ENCODE data around the gene LINGO3. TPM values are rescaled to one million over a fixed set of nuclear protein-coding genes. Genes with fewer than 3 reads are reported as not detected.

LINGO3 gene
- total and polyA plus RNA-seq, 2 of the 8 experiments (the other 6 are each of a cell fraction or from before 2014, with no cell fraction given), result 0.59 TPM; not detected in 1

DNA sequence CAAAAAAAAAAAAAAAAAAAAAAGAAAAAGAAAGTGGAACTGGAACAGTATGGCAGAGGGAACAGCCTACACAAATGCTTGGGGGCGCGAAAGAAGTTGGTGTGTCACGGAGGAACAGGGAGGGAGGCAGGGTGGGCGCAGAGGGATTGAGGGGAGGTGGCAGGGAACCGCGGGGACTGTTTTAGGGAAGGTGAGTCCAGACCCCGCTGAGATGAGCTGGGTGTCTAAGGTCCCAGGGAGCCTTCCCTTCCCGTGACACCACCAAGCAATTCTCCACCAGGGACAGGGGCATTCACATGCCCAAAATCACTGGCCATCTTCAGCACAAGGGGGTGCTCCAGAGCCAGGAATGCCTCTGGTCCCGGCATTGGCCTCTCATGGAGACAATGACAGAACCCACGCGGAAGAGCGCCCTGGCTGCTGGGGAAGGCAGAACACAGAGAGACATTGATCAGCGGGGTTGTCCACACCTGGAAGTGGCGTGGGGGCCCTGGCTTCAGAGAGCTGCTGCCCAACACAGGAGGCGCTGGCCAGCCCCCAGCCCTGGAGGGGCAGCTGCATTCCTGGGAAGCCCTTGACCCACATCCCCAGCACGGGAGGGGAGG lies 32.9 kb downstream of the LINGO3 start:
- Histone ChIP-seq H3K4ac (replicated peaks; ENCODE audit: insufficient read length, low read depth, low read length) (no peak overlapping the region), H3K27me3 (replicated peaks in 1 of 4; ENCODE audit: control insufficient read depth in 3 of 4, extremely low read depth in 1 of 4, insufficient read depth in 3 of 4, low read length in 3 of 4) (no peaks in the 10 kb centered on the region), H3K79me1 (ENCODE audit: low read depth, low read length) (peaks cover 3% of the 10 kb centered on the region; the same call in 1 of the 2 replicates), H3K56ac (replicated peaks; ENCODE audit: insufficient read length, low read depth, low read length) (no peak overlapping the region), H2BK5ac (ENCODE audit: low read depth, low read length) (no peak overlapping the region), H2AFZ (ENCODE audit: low read length) (no peak overlapping the region), H2BK15ac (ENCODE audit: low read length) (no peak overlapping the region), H4K91ac (replicated peaks; ENCODE audit: insufficient read length, low read length) (peak overlapping the region; percentile 55), H3K9me3 (ENCODE audit: insufficient read depth in 2 of 2, low read depth in 1 of 2, low read length in 1 of 2) (no peaks in the 10 kb centered on the region), H3K23me2 (ENCODE audit: low read depth, low read length) (peaks cover 5% of the 10 kb centered on the region; the same call in 1 of the 2 replicates), H3K14ac (ENCODE audit: insufficient read length) (no peak overlapping the region), H3K79me2 (ENCODE audit: control insufficient read depth in 1 of 2, insufficient read depth in 2 of 2, low read length in 2 of 2) (peaks cover 14 to 33% of the 10 kb centered on the region in 2 experiments; a peak in 3 of 4 replicates), H4K20me1 (replicated peaks in 1 of 2; ENCODE audit: control insufficient read depth in 1 of 2, insufficient read depth in 2 of 2, low read length in 2 of 2) (peaks cover 20 to 27% of the 10 kb centered on the region in 2 experiments), H3K36me3 (ENCODE audit: control insufficient read depth in 2 of 4, insufficient read depth in 4 of 4, low read length in 3 of 4) (peaks cover 3 to 23% (median 9%) of the 10 kb centered on the region in 4 experiments; a peak in 5 of 8 replicates), H3K4me1 (replicated peaks in 1 of 4; ENCODE audit: control insufficient read depth in 3 of 4, insufficient read depth in 4 of 4, low read length in 3 of 4) (peaks cover 0 to 17% (median 7%) of the 10 kb centered on the region in 4 experiments; a peak in 5 of 7 replicates), H2BK120ac (replicated peaks; ENCODE audit: low read depth, low read length) (no peak overlapping the region), H4K5ac (ENCODE audit: insufficient read length, low read depth, low read length) (no peak overlapping the region), H2AK5ac (ENCODE audit: low read depth, low read length) (no peak overlapping the region), H2BK20ac (ENCODE audit: low read length) (no peak overlapping the region), H2BK12ac (ENCODE audit: low read depth, low read length) (no peak overlapping the region), H3K23ac (ENCODE audit: insufficient read length) (no peak overlapping the region), H3K4me2 (ENCODE audit: insufficient read depth in 1 of 2, low read depth in 2 of 2, low read length in 2 of 2) (no peak overlapping the region), H3K9ac (replicated peaks in 1 of 4; ENCODE audit: extremely low read depth in 1 of 4, low read depth in 3 of 4, low read length in 3 of 4) (no peak overlapping the region), H3K4me3 (ENCODE audit: extremely low read depth in 1 of 4, insufficient read depth in 2 of 4, low read depth in 3 of 4, low read length in 4 of 4) (no peak overlapping the region; a peak in 1 of 8 replicates), H4K8ac (ENCODE audit: extremely low read depth, insufficient read depth, low read length) (peak overlapping the region; percentile 76), H3K18ac (ENCODE audit: extremely low read depth, low read length) (no peak overlapping the region), H3K27ac (ENCODE audit: low read depth, low read length) (peak overlapping the region; percentile 24; the same call in 1 of the 2 replicates)
- FAIRE-seq, result peak; percentile 48
- POLR2A ChIA-PET (ENCODE audit: partially characterized antibody), result interaction anchor here (0.6 to 23.4 kb wide), 19 partner anchors 8 to 1986 kb away, joined by 3 to 330 read pairs (median 5); partner anchors contain the start of genes AMH, JSRP1 and PLEKHJ1
- peak in 1 of 2 experiments; percentile 84 for DNase-seq (ENCODE audit: low read depth in 1 of 2, low spot score in 2 of 2)
- CTCF ChIA-PET (ENCODE audit: partially characterized antibody), result interaction anchor here (0.6 to 6.2 kb wide), 38 partner anchors 9 to 348 kb away, joined by 3 to 106 read pairs (median 6); partner anchors contain the start of genes JSRP1, LSM7, PLEKHJ1 and SPPL2B
- 65% methylated on average over 16 of the region's 16 CpGs; no CpG with 5 or more reads in 1 of the 2 experiments for WGBS, 2 experiments (ENCODE audit: extremely low coverage in 1 of 2, insufficient coverage in 1 of 2, insufficient read length in 1 of 2, insufficient replicate concordance in 2 of 2, low coverage in 1 of 2, low lambda C conversion rate in 2 of 2, missing lambda C conversion rate in 1 of 2)
- TF ChIP-seq SIN3A (conservative IDR thresholded peaks at IDR 0.05 in 1 of 2, IDR thresholded peaks at IDR 0.05 in 1 of 2; ENCODE audit: low read depth in 1 of 2, low read length in 2 of 2) (peak; percentile 30 to 77; a peak in 2 of 4 replicates), RAD21 (IDR thresholded peaks at IDR 0.05 in 1 of 2, conservative IDR thresholded peaks at IDR 0.05 in 1 of 2; ENCODE audit: low read depth in 2 of 2, low read length in 2 of 2) (peak; percentile 82 to 84), BACH1 (IDR thresholded peaks at IDR 0.05; ENCODE audit: low read length) (peak; percentile 77), GABPA (IDR thresholded peaks at IDR 0.05; ENCODE audit: borderline replicate concordance, insufficient read depth, low read length) (no peak), ZNF274 (IDR thresholded peaks at IDR 0.05; ENCODE audit: borderline replicate concordance, extremely low read depth, low read length) (no peak), KDM5A (IDR thresholded peaks at IDR 0.05; ENCODE audit: low read length) (no peak), HDAC6 (IDR thresholded peaks at IDR 0.05; ENCODE audit: low read depth, low read length) (no peak), POLR2A (IDR thresholded peaks at IDR 0.05; ENCODE audit: control extremely low read depth in 1 of 2, low read depth in 2 of 2, low read length in 2 of 2) (peak in 1 of 2 experiments; percentile 34; a peak in 1 of 3 replicates)
- TF ChIP-seq, protein P1, sequence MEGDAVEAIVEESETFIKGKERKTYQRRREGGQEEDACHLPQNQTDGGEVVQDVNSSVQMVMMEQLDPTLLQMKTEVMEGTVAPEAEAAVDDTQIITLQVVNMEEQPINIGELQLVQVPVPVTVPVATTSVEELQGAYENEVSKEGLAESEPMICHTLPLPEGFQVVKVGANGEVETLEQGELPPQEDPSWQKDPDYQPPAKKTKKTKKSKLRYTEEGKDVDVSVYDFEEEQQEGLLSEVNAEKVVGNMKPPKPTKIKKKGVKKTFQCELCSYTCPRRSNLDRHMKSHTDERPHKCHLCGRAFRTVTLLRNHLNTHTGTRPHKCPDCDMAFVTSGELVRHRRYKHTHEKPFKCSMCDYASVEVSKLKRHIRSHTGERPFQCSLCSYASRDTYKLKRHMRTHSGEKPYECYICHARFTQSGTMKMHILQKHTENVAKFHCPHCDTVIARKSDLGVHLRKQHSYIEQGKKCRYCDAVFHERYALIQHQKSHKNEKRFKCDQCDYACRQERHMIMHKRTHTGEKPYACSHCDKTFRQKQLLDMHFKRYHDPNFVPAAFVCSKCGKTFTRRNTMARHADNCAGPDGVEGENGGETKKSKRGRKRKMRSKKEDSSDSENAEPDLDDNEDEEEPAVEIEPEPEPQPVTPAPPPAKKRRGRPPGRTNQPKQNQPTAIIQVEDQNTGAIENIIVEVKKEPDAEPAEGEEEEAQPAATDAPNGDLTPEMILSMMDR (IDR thresholded peaks at IDR 0.05; ENCODE audit: control extremely low read depth in 1 of 3, insufficient read depth in 1 of 3, low read depth in 1 of 3, low read length in 3 of 3), result peak; percentile 86 to 91 (median 89)
